HG02798 (cell line): Measurements from ENCODE around the gene MSL2.
"Not testable (repeated sequence)": the region's sequence is repeated elsewhere in the genome, so short reads cannot be mapped to it uniquely, and the experiment has no call there.

Experiments
- ATAC-seq: cut with Tn5 transposase; IDR thresholded peaks from one replicate; pipeline ENCODE4 v1.9.1; 2021; ENCODE audit warnings: mild to moderate bottlenecking; ENCODE audit not compliant: unreplicated experiment, poor library complexity

The MSL2 gene

GRCh38 chr3:136193278-136194054 is 2.7 kb downstream of the MSL2 start:
- ATAC-seq, result no peak

- no peak for ATAC-seq
Measured at GRCh38 chr3:136192831-136193230, 3.3 kb downstream of the MSL2 start.

GRCh38 chr3:136192195-136192594 is 3.9 kb downstream of the MSL2 start:
- ATAC-seq, result not testable (repeated sequence)

- no peak for ATAC-seq
Measured at GRCh38 chr3:136189859-136190617, 6.1 kb downstream of the MSL2 start.

- ATAC-seq, result no peak
Measured at GRCh38 chr3:136189043-136189442, 7.1 kb downstream of the MSL2 start.

- ATAC-seq, result no peak
Measured at GRCh38 chr3:136187868-136188267, 8.3 kb downstream of the MSL2 start.

GRCh38 chr3:136186846-136187245 is 9.3 kb downstream of the MSL2 start:
- ATAC-seq, result no peak

GRCh38 chr3:136186344-136186743 is 9.8 kb downstream of the MSL2 start:
- ATAC-seq, result peak; percentile 54

- no peak for ATAC-seq
Measured at GRCh38 chr3:136184703-136185102, 11.4 kb downstream of the MSL2 start.

GRCh38 chr3:136181741-136182140 is 14.4 kb downstream of the MSL2 start:
- no peak for ATAC-seq

- no peak for ATAC-seq
Measured at GRCh38 chr3:136177876-136178275, 18.3 kb downstream of the MSL2 start.

- no peak for ATAC-seq
Measured at GRCh38 chr3:136173939-136174490, 22.1 kb downstream of the MSL2 start.

- ATAC-seq, result no peak
Measured at GRCh38 chr3:136171097-136171542, 25.0 kb downstream of the MSL2 start.

- ATAC-seq, result not testable (repeated sequence)
Measured at GRCh38 chr3:136168236-136168635, 27.9 kb downstream of the MSL2 start.

- no peak for ATAC-seq
Measured at GRCh38 chr3:136166507-136166906, 29.6 kb downstream of the MSL2 start.

- not testable (repeated sequence) for ATAC-seq
Measured at GRCh38 chr3:136163607-136164006, 32.5 kb downstream of the MSL2 start.

GRCh38 chr3:136162322-136162721 is 33.8 kb downstream of the MSL2 start:
- no peak for ATAC-seq

- ATAC-seq, result no peak
Measured at GRCh38 chr3:136161516-136161915, 34.6 kb downstream of the MSL2 start.

GRCh38 chr3:136152963-136153362 is 43.2 kb downstream of the MSL2 start:
- no peak for ATAC-seq

- no peak for ATAC-seq
Measured at GRCh38 chr3:136152176-136152843, 43.8 kb downstream of the MSL2 start.

GRCh38 chr3:136151219-136151618 is 44.9 kb downstream of the MSL2 start:
- no peak for ATAC-seq
